Astrocyte of the cerebellum (primary cell): ENCODE data around the gene C9orf50.
A peak's percentile ranks its signal among the peaks of the same experiment; 100 is the strongest.

Source experiments
- DNase-seq: peaks from one replicate; pipeline ENCODE4 v3.0.0-alpha.2; 2011; ENCODE audit warnings: low read depth
- H3K4me3 ChIP-seq: 2 replicates; pipeline ENCODE4 v1.5.1; 2011; ENCODE audit warnings: mild to moderate bottlenecking, low read depth, low read length, moderate library complexity
- in situ Hi-C: cut with HindIII; loops from 2 replicates; pipeline ENCODE4 v1.10.0; 2017; ENCODE audit warnings: low sequenced_read_pairs
- TF ChIP-seq, protein P1 (sequence below): IDR thresholded peaks from 2 replicates; pipeline ENCODE4 v1.5.1; 2012; ENCODE audit warnings: low read length, low read depth, moderate library complexity, mild to moderate bottlenecking; ENCODE audit errors: missing control alignments

Gene C9orf50

DNA sequence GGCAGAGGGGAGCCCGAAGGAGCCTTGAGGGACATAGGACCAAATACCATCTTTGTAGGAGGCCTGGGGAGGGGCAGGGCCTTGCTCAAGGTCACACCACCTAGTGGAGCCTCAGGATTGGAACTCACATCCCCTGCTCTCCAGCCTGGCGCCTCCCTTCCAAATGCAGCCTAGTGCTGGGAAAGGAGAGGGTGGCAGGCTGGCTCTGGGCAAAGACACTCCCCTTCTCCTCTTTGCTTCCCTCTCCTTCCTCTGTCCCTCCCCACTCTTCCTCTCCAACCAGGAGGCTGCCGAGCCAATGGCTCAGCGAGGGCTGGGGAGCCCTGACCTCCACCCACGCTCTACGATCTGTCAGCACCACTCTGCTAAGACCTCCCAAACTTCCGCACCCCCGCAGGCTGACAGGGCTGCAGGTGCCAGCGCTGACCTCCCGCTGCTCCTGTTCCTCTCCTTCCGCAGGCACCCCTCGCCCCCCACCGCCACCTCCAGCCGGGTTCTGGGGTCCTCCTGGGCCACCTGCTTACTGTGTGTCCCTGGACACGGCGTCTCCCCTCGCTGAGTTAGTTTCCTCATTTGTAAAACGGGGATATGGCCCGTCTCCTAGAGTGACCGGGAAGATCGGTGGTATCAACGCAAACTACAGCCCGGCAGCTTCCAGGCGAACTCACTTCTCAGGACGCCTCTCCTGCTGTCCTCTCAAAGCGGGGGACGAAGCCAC is 52.9 kb downstream of the C9orf50 start:
- in situ Hi-C loops = no loop called here
- H3K4me3 ChIP-seq = peak overlapping the region; percentile 36
- TF ChIP-seq, protein P1, sequence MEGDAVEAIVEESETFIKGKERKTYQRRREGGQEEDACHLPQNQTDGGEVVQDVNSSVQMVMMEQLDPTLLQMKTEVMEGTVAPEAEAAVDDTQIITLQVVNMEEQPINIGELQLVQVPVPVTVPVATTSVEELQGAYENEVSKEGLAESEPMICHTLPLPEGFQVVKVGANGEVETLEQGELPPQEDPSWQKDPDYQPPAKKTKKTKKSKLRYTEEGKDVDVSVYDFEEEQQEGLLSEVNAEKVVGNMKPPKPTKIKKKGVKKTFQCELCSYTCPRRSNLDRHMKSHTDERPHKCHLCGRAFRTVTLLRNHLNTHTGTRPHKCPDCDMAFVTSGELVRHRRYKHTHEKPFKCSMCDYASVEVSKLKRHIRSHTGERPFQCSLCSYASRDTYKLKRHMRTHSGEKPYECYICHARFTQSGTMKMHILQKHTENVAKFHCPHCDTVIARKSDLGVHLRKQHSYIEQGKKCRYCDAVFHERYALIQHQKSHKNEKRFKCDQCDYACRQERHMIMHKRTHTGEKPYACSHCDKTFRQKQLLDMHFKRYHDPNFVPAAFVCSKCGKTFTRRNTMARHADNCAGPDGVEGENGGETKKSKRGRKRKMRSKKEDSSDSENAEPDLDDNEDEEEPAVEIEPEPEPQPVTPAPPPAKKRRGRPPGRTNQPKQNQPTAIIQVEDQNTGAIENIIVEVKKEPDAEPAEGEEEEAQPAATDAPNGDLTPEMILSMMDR = no peak
- DNase-seq = no peak

DNA sequence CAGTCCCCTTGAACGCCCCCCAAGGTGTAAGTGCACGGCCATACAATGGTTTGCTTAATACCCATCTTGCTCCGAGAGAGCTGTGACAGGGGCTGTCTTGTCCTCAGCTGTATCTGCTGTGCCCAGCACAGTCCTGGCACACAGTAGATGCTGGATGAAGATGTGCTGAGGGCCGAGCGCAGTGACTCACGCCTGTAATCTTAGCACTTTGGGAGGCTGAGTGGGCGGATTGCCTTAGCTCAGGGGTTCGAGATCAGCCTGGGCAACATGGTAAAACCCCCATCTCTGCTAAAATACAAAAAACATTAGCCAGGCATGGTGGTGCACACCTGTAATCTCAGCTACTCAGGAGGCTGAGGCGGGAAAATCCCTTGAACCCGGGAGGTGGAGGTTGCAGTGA is 53.6 kb downstream of the C9orf50 start:
- in situ Hi-C loops = no loop called here
- no peak overlapping the region for H3K4me3 ChIP-seq
- TF ChIP-seq, protein P1 = no peak

DNA sequence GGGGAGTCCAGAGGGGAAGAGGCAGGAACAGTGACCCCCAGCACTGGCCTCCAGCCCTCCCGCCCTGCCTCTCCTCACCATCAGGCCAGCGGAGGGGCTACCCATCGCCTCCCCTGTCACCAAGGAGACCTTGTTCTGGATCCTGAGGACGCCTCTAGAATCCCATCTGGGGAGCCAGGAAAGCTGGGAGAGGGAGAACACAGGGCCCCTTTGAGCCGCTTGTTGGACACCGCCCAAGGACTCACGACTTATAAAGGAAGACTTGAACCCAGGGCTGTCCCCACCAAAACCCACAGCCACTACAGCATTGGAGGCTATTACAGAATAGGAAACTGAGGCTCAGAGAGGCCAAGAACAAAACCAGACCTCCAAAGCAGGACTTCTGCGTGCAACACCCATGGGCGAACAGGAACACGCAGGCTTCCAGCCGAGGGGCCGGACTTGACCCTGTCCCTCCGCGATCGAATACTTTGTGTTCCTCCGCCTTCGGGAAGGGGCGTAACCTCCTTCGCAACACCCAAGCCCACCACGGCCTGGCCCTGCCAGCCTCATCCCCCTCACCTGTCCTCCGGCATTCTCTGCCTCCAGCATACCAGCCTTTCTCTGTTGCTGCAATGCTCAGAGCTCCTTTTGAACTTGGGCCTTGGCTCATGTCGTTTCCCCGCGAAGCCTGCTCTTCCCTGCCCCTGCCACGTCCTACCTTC is 54.2 kb downstream of the C9orf50 start:
- no peak overlapping the region for H3K4me3 ChIP-seq
- TF ChIP-seq, protein P1 = no peak
- in situ Hi-C loops = no loop called here
- DNase-seq = no peak

More for the DNA sequence above, 53.6 kb downstream of the C9orf50 start:
- no peak for DNase-seq

DNA sequence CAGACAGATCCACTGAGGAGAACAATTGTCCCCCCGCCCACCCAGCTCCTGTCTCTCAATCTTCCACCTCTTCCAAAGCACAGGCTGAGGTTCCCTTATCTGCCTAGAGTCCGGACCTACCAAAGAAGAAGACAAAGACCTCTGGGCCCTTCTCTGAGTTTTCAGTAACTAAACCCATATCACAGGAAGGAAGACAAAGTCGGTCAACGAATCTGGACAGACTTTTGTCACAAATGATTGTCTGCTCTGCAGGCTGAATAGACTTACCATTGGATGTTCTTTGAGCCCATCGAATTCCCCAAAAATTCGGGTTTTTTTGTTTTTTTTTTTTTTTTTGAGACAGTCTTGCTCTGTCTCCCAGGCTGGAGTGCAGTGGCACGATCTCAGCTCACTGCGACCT is 58.0 kb downstream of the C9orf50 start:
- in situ Hi-C loops = no loop called here
- TF ChIP-seq, protein P1 = no peak

DNA sequence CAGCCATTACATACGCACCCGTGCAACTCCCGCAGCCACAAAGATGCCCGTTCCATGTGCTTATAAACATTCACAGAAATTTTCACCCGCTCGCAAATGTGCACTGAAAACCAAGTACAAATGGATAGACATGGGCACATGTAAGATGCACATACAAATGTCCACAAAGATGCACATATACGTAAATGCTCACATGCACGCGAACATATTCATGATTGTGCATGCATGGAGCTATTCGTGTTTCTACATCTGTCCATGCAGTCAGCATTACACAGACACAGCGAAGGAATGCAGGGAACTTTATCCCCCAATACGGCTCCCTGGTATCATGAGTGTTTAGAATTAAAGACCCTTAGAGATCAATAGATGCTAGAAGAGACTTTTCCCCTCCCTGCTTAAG is 58.4 kb downstream of the C9orf50 start:
- no peak overlapping the region for H3K4me3 ChIP-seq
- TF ChIP-seq, protein P1 = no peak
- DNase-seq = no peak
- in situ Hi-C loops = no loop called here

More for the DNA sequence above, 58.0 kb downstream of the C9orf50 start:
- no peak for DNase-seq
- H3K4me3 ChIP-seq = no peak overlapping the region
